GM12892 (cell line): ENCODE results near the gene PCNT.

Source experiments
- POLR2A ChIP-seq: IDR thresholded peaks from 2 replicates; pipeline ENCODE4 v1.6.1; 2011; ENCODE audit warnings: low read depth, low read length, control low read depth
- TAF1 ChIP-seq: IDR thresholded peaks from 2 replicates; pipeline ENCODE4 v1.6.1; 2011; ENCODE audit warnings: low read depth, mild to moderate bottlenecking, control low read depth, low read length, borderline replicate concordance

DNA sequence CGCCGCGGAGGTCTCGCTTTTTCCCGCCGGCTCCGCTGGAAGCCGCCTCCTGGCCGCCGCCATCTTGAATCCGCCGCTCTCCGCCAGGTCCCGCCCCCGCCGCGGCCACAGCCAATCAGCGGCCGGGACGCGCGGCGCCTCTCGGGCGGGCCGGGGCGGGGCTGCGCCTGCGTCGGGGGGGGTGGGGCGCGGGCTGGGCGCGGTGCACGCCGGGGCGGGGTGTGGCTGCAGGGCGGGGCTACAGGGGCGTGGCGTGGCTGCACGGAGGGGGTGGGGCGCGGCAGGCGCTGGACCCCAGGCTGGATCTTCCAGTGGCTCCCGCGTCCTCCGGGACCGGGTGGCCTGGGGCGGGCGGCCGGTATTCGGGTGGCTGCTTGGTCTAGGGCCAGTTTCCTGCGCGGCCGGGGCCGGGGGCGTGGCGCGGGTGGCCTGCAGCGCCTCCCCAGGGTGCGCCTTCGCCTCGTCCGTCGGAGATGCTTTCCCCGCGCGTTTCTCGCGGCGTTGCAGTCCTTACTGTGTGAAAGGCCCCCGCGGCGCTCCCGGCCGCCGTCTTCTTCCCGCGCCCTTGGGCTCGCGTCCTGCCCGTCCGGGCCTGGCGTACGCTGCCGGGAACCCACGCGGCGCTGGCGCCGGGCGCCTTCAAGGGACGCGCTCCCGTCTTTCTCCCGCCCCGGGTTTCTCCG is 575 bp downstream of the PCNT start:
- peak; percentile 82 for TF ChIP-seq TAF1
- TF ChIP-seq POLR2A: peak; percentile 51; the same call in 1 of the 2 replicates
